HEK293T (cell line): ENCODE data around the gene ALLC.

ENCODE experiments used
- ARNT ChIP-seq: fragments of 450-650 bp; IDR thresholded peaks from 2 replicates; pipeline ENCODE4 v1.6.1; 2017; ENCODE audit warnings: mild to moderate bottlenecking
- SP1 ChIP-seq: fragments of 450-650 bp; IDR thresholded peaks from 2 replicates; pipeline ENCODE4 v1.6.1; 2017
- SUZ12 ChIP-seq: fragments of 450-650 bp; IDR thresholded peaks from 2 replicates; pipeline ENCODE4 v1.6.1; 2016; ENCODE audit warnings: mild to moderate bottlenecking

GRCh38 chr2:3665886-3666612 is 8.0 kb downstream of the ALLC start:
- TF ChIP-seq SP1 (no peak), ARNT (no peak), SUZ12 (no peak)
